HepG2 (cell line): ENCODE results near the gene EMILIN1. TPM values are rescaled to one million over a fixed set of nuclear protein-coding genes. Genes with fewer than 3 reads are reported as not detected.

Source experiments
- AHR ChIP-seq: IDR thresholded peaks from 2 replicates; pipeline ENCODE4 v1.6.1; 2018; ENCODE audit warnings: missing genetic modification reagents, missing compliant biosample characterization
- CBX1 ChIP-seq: IDR thresholded peaks from one replicate; pipeline ENCODE4 v1.6.1; 2016; ENCODE audit warnings: antibody characterized with exemption, low read depth
- CCDC6 ChIP-seq: sonication (generic); formaldehyde crosslinking; IDR thresholded peaks from 2 replicates; pipeline ENCODE4 v1.8.1; 2022; ENCODE audit warnings: mild to moderate bottlenecking, missing genetic modification reagents, moderate library complexity
- GPN1 ChIP-seq: sonication (generic); formaldehyde crosslinking; IDR thresholded peaks from 2 replicates; pipeline ENCODE4 v1.5.1; 2020; ENCODE audit warnings: missing genetic modification reagents, borderline replicate concordance
- JUN ChIP-seq: sonication (generic); formaldehyde crosslinking; IDR thresholded peaks from 2 replicates; pipeline ENCODE4 v1.4.0; 2020; ENCODE audit warnings: mild to moderate bottlenecking, missing genetic modification reagents
- KDM2A ChIP-seq: sonication (generic); formaldehyde crosslinking; IDR thresholded peaks from 2 replicates; pipeline ENCODE4 v1.4.0; 2020; ENCODE audit warnings: low read depth, missing genetic modification reagents, borderline replicate concordance
- KLF9 ChIP-seq: IDR thresholded peaks from 2 replicates; pipeline ENCODE4 v1.6.1; 2016; ENCODE audit warnings: low read depth
- MLLT10 ChIP-seq: sonication (generic); formaldehyde crosslinking; IDR thresholded peaks from 2 replicates; pipeline ENCODE4 v1.4.0; 2020; ENCODE audit warnings: missing genetic modification reagents
- NFYC ChIP-seq: IDR thresholded peaks from 2 replicates; pipeline ENCODE4 v1.6.1; 2016; ENCODE audit warnings: missing genetic modification reagents, missing compliant biosample characterization
- NR2F2 ChIP-seq: IDR thresholded peaks from 2 replicates; pipeline ENCODE4 v1.6.1; 2012; ENCODE audit warnings: low read depth, inconsistent platforms, borderline replicate concordance
- POLR2AphosphoS5 ChIP-seq: IDR thresholded peaks from 2 replicates; pipeline ENCODE4 v1.6.1; 2012; ENCODE audit warnings: low read depth, low read length
- RBM22 ChIP-seq: fragments of 200-400 bp; formaldehyde crosslinking; optimal IDR thresholded peaks from 2 replicates; pipeline ENCODE3; 2017; ENCODE audit warnings: mild to moderate bottlenecking, low read length, moderate library complexity
- SAP130 ChIP-seq: IDR thresholded peaks from 2 replicates; pipeline ENCODE4 v1.6.1; 2016; ENCODE audit warnings: low read depth
- SIN3A ChIP-seq: IDR thresholded peaks from 2 replicates; pipeline ENCODE4 v1.6.1; 2011; ENCODE audit warnings: low read depth, mild to moderate bottlenecking, control low read depth, low read length, borderline replicate concordance
- SMAD3 ChIP-seq: sonication (generic); formaldehyde crosslinking; IDR thresholded peaks from 2 replicates; pipeline ENCODE4 v1.4.0; 2020; ENCODE audit warnings: missing genetic modification reagents
- TGIF2 ChIP-seq: IDR thresholded peaks from 2 replicates; pipeline ENCODE4 v1.6.1; 2016; ENCODE audit warnings: control low read depth, missing compliant biosample characterization
- ZC3H4 ChIP-seq: sonication (generic); formaldehyde crosslinking; IDR thresholded peaks from 2 replicates; pipeline ENCODE4 v1.4.0; 2020; ENCODE audit warnings: missing genetic modification reagents, borderline replicate concordance
- ZNF124 ChIP-seq: sonication (generic); formaldehyde crosslinking; IDR thresholded peaks from 2 replicates; pipeline ENCODE4 v1.4.0; 2020; ENCODE audit warnings: missing genetic modification reagents
- ZNF160 ChIP-seq: sonication (generic); formaldehyde crosslinking; IDR thresholded peaks from 2 replicates; pipeline ENCODE4 v1.8.0; 2022; ENCODE audit warnings: mild to moderate bottlenecking, inconsistent platforms, missing genetic modification reagents
- ZNF230 ChIP-seq: sonication (generic); formaldehyde crosslinking; IDR thresholded peaks from 2 replicates; pipeline ENCODE4 v1.4.0; 2020; ENCODE audit warnings: mild to moderate bottlenecking, missing genetic modification reagents
- ZNF333 ChIP-seq: sonication (generic); formaldehyde crosslinking; IDR thresholded peaks from 2 replicates; pipeline ENCODE4 v1.4.0; 2020; ENCODE audit warnings: mild to moderate bottlenecking, missing genetic modification reagents, borderline replicate concordance
- ZNF672 ChIP-seq: sonication (generic); formaldehyde crosslinking; IDR thresholded peaks from 2 replicates; pipeline ENCODE4 v1.8.1; 2022; ENCODE audit warnings: missing genetic modification reagents
- ZNF780A ChIP-seq: sonication (generic); formaldehyde crosslinking; IDR thresholded peaks from 2 replicates; pipeline ENCODE4 v1.8.0; 2022; ENCODE audit warnings: mild to moderate bottlenecking, missing genetic modification reagents, moderate library complexity
- ZNF790 ChIP-seq: sonication (generic); formaldehyde crosslinking; IDR thresholded peaks from 2 replicates; pipeline ENCODE4 v1.8.0; 2022; ENCODE audit warnings: missing genetic modification reagents, mild to moderate bottlenecking, borderline replicate concordance
- ZNF816 ChIP-seq: sonication (generic); formaldehyde crosslinking; IDR thresholded peaks from 2 replicates; pipeline ENCODE4 v1.8.0; 2022; ENCODE audit warnings: missing genetic modification reagents, mild to moderate bottlenecking, borderline replicate concordance
- polyA plus RNA-seq, 8 experiments: library from polyadenylated mRNA; depleted of rRNA in 3 of 8; stranded (reverse) in 7 of 8; unstranded in 1 of 8; fragments of >200 nt; fragmentation: Illumina TruSeq in 4 of 8; extraction: Trizol in 4 of 8; gene quantifications; 2 replicates each; pipeline versions ENCODE4 v1.2.1 to v1.2.3, GENCODE V29; 2011 to 2016; ENCODE audit warnings: low read depth in 4 of 8, missing spikeins in 1 of 8, mixed read lengths in 1 of 8; ENCODE audit not compliant: insufficient read depth in 1 of 8
- total RNA-seq, 5 experiments: library from RNA; depleted of rRNA; stranded (reverse); fragments of >200 nt; fragmentation: Illumina TruSeq; extraction: Trizol; gene quantifications; 2 replicates each; pipeline ENCODE4 v1.2.3, GENCODE V29; 2016; ENCODE audit warnings: low read depth in 1 of 5
- TF ChIP-seq, protein P1 (sequence below): sonication (generic); formaldehyde crosslinking; IDR thresholded peaks from 2 replicates; pipeline ENCODE4 v1.8.0; 2022; ENCODE audit warnings: mild to moderate bottlenecking, missing genetic modification reagents; ENCODE audit not compliant: insufficient replicate concordance
- TF ChIP-seq, protein P2 (sequence below): sonication (generic); formaldehyde crosslinking; IDR thresholded peaks from 2 replicates; pipeline ENCODE4 v1.4.0; 2020; ENCODE audit warnings: missing genetic modification reagents

The EMILIN1 gene
- total and polyA plus RNA-seq, 2 of the 13 experiments (the other 11 are each of a cell fraction or from before 2014, with no cell fraction given) = 8.1 to 9.7 TPM

DNA sequence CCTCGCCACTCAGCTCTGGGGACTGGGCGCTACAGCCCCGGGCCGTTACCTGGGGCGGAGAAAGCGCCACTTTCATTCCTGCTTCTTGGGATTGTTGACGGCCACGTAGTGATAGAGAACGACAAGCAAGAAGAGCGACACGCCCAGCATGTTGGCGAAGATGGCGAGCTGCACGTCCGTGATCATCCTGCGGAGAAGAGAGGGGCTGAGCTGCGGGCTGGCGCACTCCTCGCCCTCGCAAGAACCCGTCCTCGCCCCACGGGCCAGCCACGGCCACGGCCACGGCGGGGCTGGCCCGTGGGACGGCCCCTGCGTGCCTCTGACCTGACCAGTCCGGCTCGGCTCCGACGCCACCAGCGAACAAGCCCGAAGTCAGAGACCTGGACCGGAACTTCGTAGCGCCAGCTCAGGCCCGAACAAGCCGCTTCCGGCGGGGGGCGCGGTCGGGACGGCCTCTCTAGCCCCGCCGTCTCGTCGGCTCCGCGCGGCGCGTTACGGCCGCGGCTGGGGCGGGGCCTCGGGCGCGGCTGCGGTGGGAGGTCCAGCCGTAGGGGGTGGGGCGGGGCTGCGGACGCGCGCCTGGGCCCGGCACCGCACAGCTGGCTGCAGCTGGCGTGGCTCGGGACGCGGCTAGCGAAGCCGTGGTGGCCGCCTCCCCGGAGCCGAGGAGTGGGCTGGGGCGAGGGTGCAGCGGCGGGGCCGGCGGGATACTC lies 7.0 kb upstream of the EMILIN1 start, which contains the start of gene OST4 (continued):
- TF ChIP-seq KDM2A (CRISPR knock-in tag) = peak; percentile 98
- TF ChIP-seq SMAD3 = peak; percentile 70; the same call in 1 of the 2 replicates
- peak; percentile 98 for TF ChIP-seq POLR2AphosphoS5
- TF ChIP-seq AHR (CRISPR knock-in tag) = no peak
- TF ChIP-seq NR2F2 = no peak
- 0 out of 2 replicates have a peak, but pooled peaks have one; percentile 44 for TF ChIP-seq CCDC6 (CRISPR knock-in tag)
- TF ChIP-seq GPN1 (CRISPR knock-in tag) = 0 out of 2 replicates have a peak, but pooled peaks have one; percentile 22
- TF ChIP-seq ZNF333 = peak; percentile 10; the same call in 1 of the 2 replicates
- no peak for TF ChIP-seq ZNF780A (CRISPR knock-in tag)
- peak; percentile 13; the same call in 1 of the 2 replicates for TF ChIP-seq TGIF2
- no peak for TF ChIP-seq ZC3H4 (CRISPR knock-in tag)
- no peak for TF ChIP-seq RBM22
- peak; percentile 31; the same call in 1 of the 2 replicates for TF ChIP-seq NFYC (CRISPR knock-in tag)
- TF ChIP-seq CBX1 = no peak
- TF ChIP-seq ZNF672 (CRISPR knock-in tag) = no peak
- TF ChIP-seq, protein P1, sequence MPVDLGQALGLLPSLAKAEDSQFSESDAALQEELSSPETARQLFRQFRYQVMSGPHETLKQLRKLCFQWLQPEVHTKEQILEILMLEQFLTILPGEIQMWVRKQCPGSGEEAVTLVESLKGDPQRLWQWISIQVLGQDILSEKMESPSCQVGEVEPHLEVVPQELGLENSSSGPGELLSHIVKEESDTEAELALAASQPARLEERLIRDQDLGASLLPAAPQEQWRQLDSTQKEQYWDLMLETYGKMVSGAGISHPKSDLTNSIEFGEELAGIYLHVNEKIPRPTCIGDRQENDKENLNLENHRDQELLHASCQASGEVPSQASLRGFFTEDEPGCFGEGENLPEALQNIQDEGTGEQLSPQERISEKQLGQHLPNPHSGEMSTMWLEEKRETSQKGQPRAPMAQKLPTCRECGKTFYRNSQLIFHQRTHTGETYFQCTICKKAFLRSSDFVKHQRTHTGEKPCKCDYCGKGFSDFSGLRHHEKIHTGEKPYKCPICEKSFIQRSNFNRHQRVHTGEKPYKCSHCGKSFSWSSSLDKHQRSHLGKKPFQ (CRISPR knock-in tag) = no peak
- TF ChIP-seq SAP130 (CRISPR knock-in tag) = peak; percentile 96
- peak; percentile 91; the same call in 1 of the 2 replicates for TF ChIP-seq ZNF790
- peak; percentile 90; the same call in 1 of the 2 replicates for TF ChIP-seq KLF9
- TF ChIP-seq, protein P2, sequence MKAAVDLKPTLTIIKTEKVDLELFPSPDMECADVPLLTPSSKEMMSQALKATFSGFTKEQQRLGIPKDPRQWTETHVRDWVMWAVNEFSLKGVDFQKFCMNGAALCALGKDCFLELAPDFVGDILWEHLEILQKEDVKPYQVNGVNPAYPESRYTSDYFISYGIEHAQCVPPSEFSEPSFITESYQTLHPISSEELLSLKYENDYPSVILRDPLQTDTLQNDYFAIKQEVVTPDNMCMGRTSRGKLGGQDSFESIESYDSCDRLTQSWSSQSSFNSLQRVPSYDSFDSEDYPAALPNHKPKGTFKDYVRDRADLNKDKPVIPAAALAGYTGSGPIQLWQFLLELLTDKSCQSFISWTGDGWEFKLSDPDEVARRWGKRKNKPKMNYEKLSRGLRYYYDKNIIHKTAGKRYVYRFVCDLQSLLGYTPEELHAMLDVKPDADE = no peak; the same call in 1 of the 2 replicates
- no peak for TF ChIP-seq MLLT10
- TF ChIP-seq ZNF230 (CRISPR knock-in tag) = no peak
- TF ChIP-seq ZNF160 = 0 out of 2 replicates have a peak, but pooled peaks have one; percentile 18
- no peak for TF ChIP-seq ZNF124 (CRISPR knock-in tag)
- peak; percentile 89 for TF ChIP-seq SIN3A
- no peak for TF ChIP-seq JUN (CRISPR knock-in tag)
- peak; percentile 82; the same call in 1 of the 2 replicates for TF ChIP-seq ZNF816
